HepG2 (cell line): ENCODE measurements around the gene SNRNP27. TPM values are rescaled to one million over a fixed set of nuclear protein-coding genes. Genes with fewer than 3 reads are reported as not detected.

ENCODE experiments used
- EZH2 ChIP-seq: conservative IDR thresholded peaks from 2 replicates; pipeline ENCODE4 v1.6.1; 2012; ENCODE audit warnings: mild to moderate bottlenecking, low read depth, low read length, moderate library complexity
- FOSL2 ChIP-seq: sonication (generic); formaldehyde crosslinking; IDR thresholded peaks from 2 replicates; pipeline ENCODE4 v1.4.0; 2020; ENCODE audit warnings: missing genetic modification reagents
- FOXM1 ChIP-seq: sonication (generic); formaldehyde crosslinking; IDR thresholded peaks from 2 replicates; pipeline ENCODE4 v1.5.0; 2020; ENCODE audit warnings: missing genetic modification reagents
- GATA4 ChIP-seq: sonication (generic); IDR thresholded peaks from 2 replicates; pipeline ENCODE4 v1.6.1; 2016; ENCODE audit warnings: antibody characterized with exemption, low read depth, borderline replicate concordance
- KAT8 ChIP-seq: IDR thresholded peaks from 2 replicates; pipeline ENCODE4 v1.6.1; 2016; ENCODE audit warnings: missing genetic modification reagents, missing compliant biosample characterization
- LBX2 ChIP-seq: sonication (generic); formaldehyde crosslinking; IDR thresholded peaks from 2 replicates; pipeline ENCODE4 v1.5.0; 2020; ENCODE audit warnings: missing genetic modification reagents, mild to moderate bottlenecking, borderline replicate concordance
- MTA3 ChIP-seq: sonication (generic); formaldehyde crosslinking; IDR thresholded peaks from 2 replicates; pipeline ENCODE4 v1.4.0; 2020; ENCODE audit warnings: missing genetic modification reagents
- NONO ChIP-seq, 2 experiments: fragments of 450-650 bp in 1 of 2; sonication (generic) in 1 of 2; formaldehyde crosslinking in 1 of 2; IDR thresholded peaks in 1 of 2; conservative IDR thresholded peaks in 1 of 2; 2 replicates each; pipeline versions ENCODE4 v1.6.1 to v1.8.0; 2017 to 2022; ENCODE audit warnings: mild to moderate bottlenecking in 1 of 2, missing genetic modification reagents in 1 of 2, moderate library complexity in 1 of 2
- PLSCR1 ChIP-seq: sonication (generic); formaldehyde crosslinking; IDR thresholded peaks from 2 replicates; pipeline ENCODE4 v1.5.0; 2020; ENCODE audit warnings: missing genetic modification reagents, mild to moderate bottlenecking, borderline replicate concordance
- POGK ChIP-seq: sonication (generic); formaldehyde crosslinking; conservative IDR thresholded peaks from 2 replicates; pipeline ENCODE4 v1.8.0; 2022; ENCODE audit warnings: mild to moderate bottlenecking, moderate library complexity, missing genetic modification reagents
- PREB ChIP-seq: sonication (generic); formaldehyde crosslinking; IDR thresholded peaks from 2 replicates; pipeline ENCODE4 v1.4.0; 2020; ENCODE audit warnings: missing genetic modification reagents
- SMYD3 ChIP-seq: sonication (generic); formaldehyde crosslinking; IDR thresholded peaks from 2 replicates; pipeline ENCODE4 v1.8.1; 2023; ENCODE audit warnings: mild to moderate bottlenecking, missing genetic modification reagents
- SRSF1 ChIP-seq: fragments of 200-400 bp; formaldehyde crosslinking; optimal IDR thresholded peaks from 2 replicates; pipeline ENCODE3; 2017; ENCODE audit warnings: mild to moderate bottlenecking, low read depth, low read length, moderate library complexity
- TOE1 ChIP-seq: sonication (generic); formaldehyde crosslinking; IDR thresholded peaks from 2 replicates; pipeline ENCODE4 v1.4.0; 2020; ENCODE audit warnings: mild to moderate bottlenecking, missing genetic modification reagents
- UBTF ChIP-seq: sonication (generic); formaldehyde crosslinking; IDR thresholded peaks from 2 replicates; pipeline ENCODE4 v1.4.0; 2020; ENCODE audit warnings: mild to moderate bottlenecking, missing genetic modification reagents
- WIZ ChIP-seq: sonication (generic); formaldehyde crosslinking; IDR thresholded peaks from 2 replicates; pipeline ENCODE4 v1.5.1; 2020; ENCODE audit warnings: mild to moderate bottlenecking, missing genetic modification reagents
- ZBTB1 ChIP-seq: sonication (generic); formaldehyde crosslinking; IDR thresholded peaks from 2 replicates; pipeline ENCODE4 v1.4.0; 2020; ENCODE audit warnings: missing genetic modification reagents, borderline replicate concordance
- ZFP36L2 ChIP-seq: sonication (generic); formaldehyde crosslinking; IDR thresholded peaks from 2 replicates; pipeline ENCODE4 v1.4.0; 2020; ENCODE audit warnings: missing genetic modification reagents
- ZFP90 ChIP-seq: sonication (generic); formaldehyde crosslinking; IDR thresholded peaks from 2 replicates; pipeline ENCODE4 v1.8.0; 2022; ENCODE audit warnings: missing genetic modification reagents, mild to moderate bottlenecking, inconsistent platforms, borderline replicate concordance
- ZSCAN29 ChIP-seq: sonication (generic); formaldehyde crosslinking; conservative IDR thresholded peaks from 2 replicates; pipeline ENCODE4 v1.4.0; 2020; ENCODE audit warnings: mild to moderate bottlenecking, missing genetic modification reagents
- ZSCAN31 ChIP-seq: sonication (generic); formaldehyde crosslinking; IDR thresholded peaks from 2 replicates; pipeline ENCODE4 v1.5.0; 2020; ENCODE audit warnings: low read depth, mild to moderate bottlenecking, missing genetic modification reagents
- polyA plus RNA-seq, 8 experiments: library from polyadenylated mRNA; depleted of rRNA in 3 of 8; stranded (reverse) in 7 of 8; unstranded in 1 of 8; fragments of >200 nt; fragmentation: Illumina TruSeq in 4 of 8; extraction: Trizol in 4 of 8; gene quantifications; 2 replicates each; pipeline versions ENCODE4 v1.2.1 to v1.2.3, GENCODE V29; 2011 to 2016; ENCODE audit warnings: low read depth in 4 of 8, missing spikeins in 1 of 8, mixed read lengths in 1 of 8; ENCODE audit not compliant: insufficient read depth in 1 of 8
- total RNA-seq, 5 experiments: library from RNA; depleted of rRNA; stranded (reverse); fragments of >200 nt; fragmentation: Illumina TruSeq; extraction: Trizol; gene quantifications; 2 replicates each; pipeline ENCODE4 v1.2.3, GENCODE V29; 2016; ENCODE audit warnings: low read depth in 1 of 5

The SNRNP27 gene
- total and polyA plus RNA-seq, 2 of the 13 experiments (the other 11 are each of a cell fraction or from before 2014, with no cell fraction given), result 49.8 to 54.6 TPM

- TF ChIP-seq ZBTB1 (CRISPR knock-in tag) (no peak; the same call in 1 of the 2 replicates), EZH2 (no peak), FOXM1 (CRISPR knock-in tag) (peak; percentile 57; the same call in 1 of the 2 replicates), PLSCR1 (CRISPR knock-in tag) (peak; percentile 38; the same call in 1 of the 2 replicates), PREB (CRISPR knock-in tag) (0 out of 2 replicates have a peak, but pooled peaks have one; percentile 80), SRSF1 (peak; percentile 57), KAT8 (CRISPR knock-in tag) (peak; percentile 100), LBX2 (no peak), ZSCAN31 (peak; percentile 95), NONO (IDR thresholded peaks at IDR 0.05) (no peak), NONO (CRISPR knock-in tag; conservative IDR thresholded peaks at IDR 0.05) (peak; percentile 60; the same call in 1 of the 2 replicates), FOSL2 (CRISPR knock-in tag) (peak; percentile 68), WIZ (CRISPR knock-in tag) (0 out of 2 replicates have a peak, but pooled peaks have one; percentile 45), ZFP36L2 (CRISPR knock-in tag) (no peak), TOE1 (CRISPR knock-in tag) (peak; percentile 85; the same call in 1 of the 2 replicates), MTA3 (no peak), ZFP90 (CRISPR knock-in tag) (peak; percentile 88), GATA4 (no peak; the same call in 1 of the 2 replicates), ZSCAN29 (peak; percentile 53; the same call in 1 of the 2 replicates), UBTF (peak; percentile 41; the same call in 1 of the 2 replicates), SMYD3 (CRISPR knock-in tag) (peak; percentile 68; the same call in 1 of the 2 replicates), POGK (CRISPR knock-in tag) (peak; percentile 82; the same call in 1 of the 2 replicates)
These were observed at the start of gene SNRNP27 (continued) for GRCh38 chr2:69893684-69894551.
